Endothelial cell of umbilical vein (primary cell): ENCODE data around the gene OR2AG1.
A peak's percentile ranks its signal among the peaks of the same experiment; 100 is the strongest.

Source experiments
- CTCF ChIP-seq, 2 donors: IDR thresholded peaks; 1 replicate in 1 of 2; 2 replicates in 1 of 2; pipeline ENCODE4 v1.5.1; 2011; ENCODE audit warnings: low read length in 2 of 2, mild to moderate bottlenecking in 2 of 2, moderate library complexity in 2 of 2, control low read depth in 1 of 2, inconsistent platforms in 1 of 2, low read depth in 1 of 2; ENCODE audit not compliant: insufficient read depth in 1 of 2; ENCODE audit errors: extremely low read depth in 1 of 2
- EZH2 ChIP-seq: IDR thresholded peaks from 2 replicates; pipeline ENCODE4 v1.6.1; 2012; ENCODE audit warnings: borderline replicate concordance, low read depth, mild to moderate bottlenecking, moderate library complexity, low read length, inconsistent platforms; ENCODE audit not compliant: severe bottlenecking

- TF ChIP-seq CTCF (IDR thresholded peaks at IDR 0.05; ENCODE audit: extremely low read depth in 1 of 2, insufficient read depth in 1 of 2, low read depth in 1 of 2, low read length in 2 of 2), result peak; percentile 76 to 80
- no peak for TF ChIP-seq EZH2
Measured at GRCh38 chr11:6755303-6755952, 27.4 kb upstream of the OR2AG1 start.
